Epithelial cell of proximal tubule (primary cell): ENCODE results near the gene CES4A. TPM values are rescaled to one million over a fixed set of nuclear protein-coding genes. Genes with fewer than 3 reads are reported as not detected.
A peak's percentile ranks its signal among the peaks of the same experiment; 100 is the strongest.

ENCODE experiments used
- DNase-seq: peaks from one replicate; pipeline ENCODE4 v3.0.0-alpha.2; 2011; ENCODE audit warnings: low read depth
- H3K4me3 ChIP-seq: 2 replicates; pipeline ENCODE4 v1.5.1; 2011; ENCODE audit warnings: low read depth, mild to moderate bottlenecking, low read length
- total RNA-seq: library from RNA; depleted of rRNA; stranded (reverse); fragments of >200 nt; gene quantifications from 2 replicates; pipeline ENCODE4 v1.2.3, GENCODE V29; 2015
- TF ChIP-seq, protein P1 (sequence below): conservative IDR thresholded peaks from 2 replicates; pipeline ENCODE4 v1.5.1; 2012; ENCODE audit warnings: low read depth, mild to moderate bottlenecking, low read length

The CES4A gene
- total RNA-seq, 1 donor from 2014 or later, result 0.52 TPM

DNA sequence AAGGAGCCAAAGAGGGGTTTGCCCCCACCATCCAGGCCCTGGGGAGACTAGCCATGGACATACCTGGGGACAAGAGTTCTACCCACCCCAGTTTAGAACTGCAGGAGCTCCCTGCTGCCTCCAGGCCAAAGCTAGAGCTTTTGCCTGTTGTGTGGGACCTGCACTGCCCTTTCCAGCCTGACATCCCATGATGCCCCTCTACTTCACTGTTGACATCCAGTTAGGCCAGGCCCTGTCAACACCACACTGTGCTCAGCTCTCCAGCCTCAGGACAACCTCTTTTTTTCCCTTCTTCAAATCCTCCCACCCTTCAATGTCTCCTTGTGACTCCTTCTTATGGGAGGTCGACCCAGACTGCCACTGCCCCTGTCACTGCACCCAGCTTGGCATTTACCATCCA is 20.8 kb downstream of the CES4A start:
- DNase-seq, result no peak
- H3K4me3 ChIP-seq, result no peak overlapping the region
- TF ChIP-seq, protein P1, sequence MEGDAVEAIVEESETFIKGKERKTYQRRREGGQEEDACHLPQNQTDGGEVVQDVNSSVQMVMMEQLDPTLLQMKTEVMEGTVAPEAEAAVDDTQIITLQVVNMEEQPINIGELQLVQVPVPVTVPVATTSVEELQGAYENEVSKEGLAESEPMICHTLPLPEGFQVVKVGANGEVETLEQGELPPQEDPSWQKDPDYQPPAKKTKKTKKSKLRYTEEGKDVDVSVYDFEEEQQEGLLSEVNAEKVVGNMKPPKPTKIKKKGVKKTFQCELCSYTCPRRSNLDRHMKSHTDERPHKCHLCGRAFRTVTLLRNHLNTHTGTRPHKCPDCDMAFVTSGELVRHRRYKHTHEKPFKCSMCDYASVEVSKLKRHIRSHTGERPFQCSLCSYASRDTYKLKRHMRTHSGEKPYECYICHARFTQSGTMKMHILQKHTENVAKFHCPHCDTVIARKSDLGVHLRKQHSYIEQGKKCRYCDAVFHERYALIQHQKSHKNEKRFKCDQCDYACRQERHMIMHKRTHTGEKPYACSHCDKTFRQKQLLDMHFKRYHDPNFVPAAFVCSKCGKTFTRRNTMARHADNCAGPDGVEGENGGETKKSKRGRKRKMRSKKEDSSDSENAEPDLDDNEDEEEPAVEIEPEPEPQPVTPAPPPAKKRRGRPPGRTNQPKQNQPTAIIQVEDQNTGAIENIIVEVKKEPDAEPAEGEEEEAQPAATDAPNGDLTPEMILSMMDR, result no peak

DNA sequence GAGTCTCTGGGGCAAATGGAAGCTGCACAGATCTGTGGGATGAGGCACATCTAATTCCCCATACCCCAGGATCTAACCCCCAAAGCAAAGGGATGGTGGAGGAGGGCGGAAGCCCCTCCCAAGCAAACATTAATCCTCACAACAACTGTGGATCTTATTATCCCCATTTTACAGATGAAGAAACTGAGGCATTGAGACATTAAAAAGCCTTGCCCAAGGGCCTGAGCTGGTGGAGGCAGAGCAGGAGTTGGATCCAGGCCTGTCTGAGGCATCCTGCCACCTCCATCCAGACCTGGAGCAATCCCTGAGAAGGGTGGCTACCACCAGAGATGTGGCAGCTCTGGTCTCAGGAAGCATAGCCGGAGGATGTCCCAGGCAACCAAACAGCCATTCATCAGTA is 22.9 kb downstream of the CES4A start:
- no peak for DNase-seq
- TF ChIP-seq, protein P1, result no peak
- no peak overlapping the region for H3K4me3 ChIP-seq

DNA sequence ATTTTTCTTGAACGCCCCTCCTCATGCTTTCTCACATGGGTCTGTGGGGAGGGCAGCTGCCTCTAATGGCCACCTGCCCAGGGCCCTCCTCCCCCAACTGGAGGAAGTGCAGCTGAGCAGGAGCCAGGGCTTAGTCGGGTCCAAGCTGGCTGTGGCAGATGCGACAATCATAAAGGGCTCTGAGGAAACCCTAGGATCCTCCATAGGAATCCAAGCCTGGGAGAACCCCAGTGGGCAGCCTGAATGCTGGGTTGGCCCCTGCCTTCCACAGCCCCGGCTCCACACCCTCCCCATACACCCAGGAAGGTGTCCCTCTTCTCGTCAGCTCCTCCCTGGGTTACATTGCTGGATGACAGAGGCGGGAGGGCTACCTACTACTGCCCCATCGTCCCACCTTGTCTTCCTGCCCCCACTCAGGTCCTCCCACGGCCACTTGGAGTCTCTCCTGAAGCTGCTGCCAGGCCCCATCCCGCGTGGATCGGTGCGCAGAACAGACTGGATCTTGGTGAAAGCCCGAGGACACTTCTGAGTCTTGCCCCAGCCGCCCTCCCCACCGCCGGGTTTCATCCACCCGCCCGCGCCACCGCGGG is 24.9 kb downstream of the CES4A start:
- DNase-seq, result no peak
- peak overlapping the region; percentile 50 for H3K4me3 ChIP-seq
- TF ChIP-seq, protein P1, result no peak

DNA sequence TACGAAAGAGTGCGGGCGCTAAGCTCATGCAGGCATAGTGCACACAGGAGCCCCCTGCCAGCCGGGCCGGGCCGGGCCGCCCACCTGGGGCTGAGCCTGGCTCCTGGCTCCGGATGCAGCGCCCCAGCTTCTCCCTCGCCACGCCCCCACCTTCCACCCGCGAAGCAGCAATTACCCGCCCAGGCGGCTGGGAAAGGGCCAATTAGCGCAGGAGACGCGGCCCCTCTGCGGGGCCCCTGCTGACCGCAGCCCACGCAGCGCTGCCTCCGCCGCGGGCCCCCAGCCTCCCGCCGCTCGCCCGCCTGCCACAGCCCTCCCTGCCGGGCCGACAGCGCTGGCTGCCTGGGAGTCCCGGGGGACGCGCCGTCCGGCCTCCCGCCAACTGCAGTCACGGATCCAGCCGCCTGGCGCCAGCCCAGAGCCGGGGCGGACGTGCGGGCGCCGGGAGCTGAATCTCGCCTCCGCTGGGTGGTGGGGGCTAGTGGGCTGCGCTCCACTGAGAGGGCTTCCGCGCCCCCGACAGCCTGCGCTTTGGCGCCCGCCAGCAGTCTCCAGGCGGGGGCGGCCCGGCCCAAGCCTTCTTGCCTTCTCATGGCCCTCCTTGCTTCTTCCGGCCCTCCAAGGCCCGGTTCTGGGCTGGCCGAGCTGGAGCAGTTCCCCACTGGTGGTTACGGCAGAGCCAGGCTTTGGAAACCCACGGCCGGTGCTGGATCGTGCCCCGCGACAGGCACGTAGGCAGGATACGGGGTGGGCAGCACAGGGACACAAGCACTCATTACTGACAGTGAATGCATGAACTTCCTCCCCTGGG is 25.6 kb downstream of the CES4A start:
- DNase-seq, result no peak
- H3K4me3 ChIP-seq, result peak overlapping the region; percentile 50
- TF ChIP-seq, protein P1, result peak; percentile 14

DNA sequence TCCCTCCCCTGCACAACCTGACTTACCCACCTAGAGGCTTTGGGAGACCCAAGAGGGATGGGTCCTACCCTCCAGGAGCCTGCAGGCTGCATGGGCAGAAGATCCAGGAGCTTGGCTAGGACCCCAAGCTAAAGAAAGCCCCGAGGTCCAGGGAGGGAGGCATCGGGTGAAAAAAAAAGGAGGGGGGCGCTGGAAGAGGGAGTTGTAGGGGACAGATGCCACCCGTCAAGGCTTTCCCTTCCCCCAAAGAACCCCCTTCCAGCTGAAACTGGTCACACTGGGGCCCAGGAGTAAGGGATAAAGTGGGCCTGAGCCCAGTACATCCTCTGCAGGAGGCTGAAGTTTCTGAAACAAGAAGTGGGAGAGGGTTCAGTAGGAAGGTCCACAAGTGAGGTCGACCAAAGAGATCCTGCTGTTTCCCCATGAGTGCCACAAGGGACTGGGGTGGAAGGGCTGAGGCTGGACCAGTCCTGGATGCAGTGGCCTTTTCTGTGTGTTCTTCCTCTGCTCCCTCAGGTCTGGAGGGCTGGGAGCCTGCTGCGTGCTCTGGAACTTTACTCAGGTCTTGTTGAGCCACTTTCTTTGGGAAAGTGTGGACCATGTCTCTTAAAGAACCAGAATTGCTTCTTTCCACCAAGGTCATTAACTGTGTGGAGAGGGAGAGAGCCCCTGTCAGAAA is 26.4 kb downstream of the CES4A start:
- DNase-seq, result no peak
- TF ChIP-seq, protein P1, result no peak
- no peak overlapping the region for H3K4me3 ChIP-seq

DNA sequence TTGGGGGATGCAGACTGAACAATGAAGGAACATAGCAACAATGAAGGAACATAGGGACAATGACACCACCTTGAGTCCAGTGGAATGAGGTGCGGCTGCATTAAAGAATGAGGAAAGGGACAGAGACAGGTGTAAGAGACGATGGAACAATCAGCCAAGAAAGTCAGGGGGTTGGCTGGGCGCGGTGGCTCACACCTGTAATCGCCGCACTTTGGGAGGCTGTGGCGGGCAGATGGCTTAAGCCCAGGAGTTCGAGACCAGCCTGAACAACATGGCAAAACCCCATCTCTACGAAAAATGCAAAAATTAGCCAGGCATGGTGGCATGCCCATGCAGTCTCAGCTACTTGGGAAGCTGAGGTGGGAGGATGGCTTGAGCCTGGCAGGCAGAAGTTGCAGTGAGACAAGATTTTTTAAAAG is 26.9 kb downstream of the CES4A start:
- DNase-seq, result no peak
- H3K4me3 ChIP-seq, result no peak overlapping the region
- TF ChIP-seq, protein P1, result peak; percentile 56
